ENCODE measurements around the gene BCAR3. TPM values are rescaled to one million over a fixed set of nuclear protein-coding genes. Genes with fewer than 3 reads are reported as not detected.

BCAR3 gene
- total and polyA plus RNA-seq, 2 experiments from 2014 or later, result 22.6 to 23.7 TPM

GRCh38 chr1:93537924-93538323, 143.7 kb downstream of the BCAR3 start:
- no peak for TF ChIP-seq CTCF (IDR thresholded peaks at IDR 0.05; ENCODE audit: poor library complexity)
- no peak for TF ChIP-seq EZH2phosphoT487 (IDR thresholded peaks at IDR 0.05; ENCODE audit: low read depth, severe bottlenecking, unreplicated experiment)
- no peak for TF ChIP-seq EZH2 (IDR thresholded peaks at IDR 0.05; ENCODE audit: borderline replicate concordance)
- Histone ChIP-seq H3K4me2 (no peak overlapping the region), H3K79me2 (peaks cover 2% of the 10 kb centered on the region), H3K27me3 (no peaks in the 10 kb centered on the region), H3K27ac (no peak overlapping the region), H4K20me1 (ENCODE audit: insufficient read depth, poor library complexity, severe bottlenecking) (no peaks in the 10 kb centered on the region), H3K9me3 (ENCODE audit: low read depth) (no peaks in the 10 kb centered on the region), H3K4me1 (ENCODE audit: insufficient read depth) (no peaks in the 10 kb centered on the region), H3K36me3 (replicated peaks; ENCODE audit: insufficient read depth, low read depth) (no peaks in the 10 kb centered on the region), H3K9me2 (replicated peaks; ENCODE audit: insufficient read depth) (no peaks in the 10 kb centered on the region), H2AFZ (no peak overlapping the region), H3K4me3 (no peak overlapping the region)
- 89% methylated on average over 2 of the region's 2 CpGs for WGBS (ENCODE audit: low lambda C conversion rate, missing lambda C conversion rate)
- no peak for DNase-seq (ENCODE audit: low spot score)

- no peaks in the 10 kb centered on the region for H3K9me3 ChIP-seq (ENCODE audit: low read depth)
- no peaks in the 10 kb centered on the region for H3K27me3 ChIP-seq
- H3K79me2 ChIP-seq, result peaks cover 3% of the 10 kb centered on the region
- no peak for DNase-seq (ENCODE audit: low spot score)
- no peak overlapping the region for H3K4me2 ChIP-seq
- no peak overlapping the region for H3K27ac ChIP-seq
- H3K9me2 ChIP-seq (replicated peaks; ENCODE audit: insufficient read depth), result no peaks in the 10 kb centered on the region
- no peak overlapping the region for H3K4me3 ChIP-seq
- no peaks in the 10 kb centered on the region for H4K20me1 ChIP-seq (ENCODE audit: insufficient read depth, poor library complexity, severe bottlenecking)
- no peak overlapping the region for H2AFZ ChIP-seq
- no peaks in the 10 kb centered on the region for H3K36me3 ChIP-seq (replicated peaks; ENCODE audit: insufficient read depth, low read depth)
- TF ChIP-seq EZH2 (IDR thresholded peaks at IDR 0.05; ENCODE audit: borderline replicate concordance), result no peak
- TF ChIP-seq EZH2phosphoT487 (IDR thresholded peaks at IDR 0.05; ENCODE audit: low read depth, severe bottlenecking, unreplicated experiment), result no peak
- TF ChIP-seq CTCF (IDR thresholded peaks at IDR 0.05; ENCODE audit: poor library complexity), result no peak
- no peaks in the 10 kb centered on the region for H3K4me1 ChIP-seq (ENCODE audit: insufficient read depth)
Observed at GRCh38 chr1:93537396-93537795, 144.2 kb downstream of the BCAR3 start.

- no peaks in the 10 kb centered on the region for H3K9me3 ChIP-seq (ENCODE audit: low read depth)
- TF ChIP-seq EZH2phosphoT487 (IDR thresholded peaks at IDR 0.05; ENCODE audit: low read depth, severe bottlenecking, unreplicated experiment), result no peak
- TF ChIP-seq CTCF (IDR thresholded peaks at IDR 0.05; ENCODE audit: poor library complexity), result no peak
- TF ChIP-seq EZH2 (IDR thresholded peaks at IDR 0.05; ENCODE audit: borderline replicate concordance), result no peak
- H3K36me3 ChIP-seq (replicated peaks; ENCODE audit: insufficient read depth, low read depth), result no peaks in the 10 kb centered on the region
- no peak overlapping the region for H3K27ac ChIP-seq
- no peak overlapping the region for H3K4me2 ChIP-seq
- H3K79me2 ChIP-seq, result peaks cover 3% of the 10 kb centered on the region
- no peaks in the 10 kb centered on the region for H4K20me1 ChIP-seq (ENCODE audit: insufficient read depth, poor library complexity, severe bottlenecking)
- no peak overlapping the region for H2AFZ ChIP-seq
- H3K4me3 ChIP-seq, result no peak overlapping the region
- no peaks in the 10 kb centered on the region for H3K4me1 ChIP-seq (ENCODE audit: insufficient read depth)
- no peaks in the 10 kb centered on the region for H3K9me2 ChIP-seq (replicated peaks; ENCODE audit: insufficient read depth)
- H3K27me3 ChIP-seq, result no peaks in the 10 kb centered on the region
- DNase-seq (ENCODE audit: low spot score), result no peak
Observed at GRCh38 chr1:93533677-93534076, 148.0 kb downstream of the BCAR3 start.

DNA sequence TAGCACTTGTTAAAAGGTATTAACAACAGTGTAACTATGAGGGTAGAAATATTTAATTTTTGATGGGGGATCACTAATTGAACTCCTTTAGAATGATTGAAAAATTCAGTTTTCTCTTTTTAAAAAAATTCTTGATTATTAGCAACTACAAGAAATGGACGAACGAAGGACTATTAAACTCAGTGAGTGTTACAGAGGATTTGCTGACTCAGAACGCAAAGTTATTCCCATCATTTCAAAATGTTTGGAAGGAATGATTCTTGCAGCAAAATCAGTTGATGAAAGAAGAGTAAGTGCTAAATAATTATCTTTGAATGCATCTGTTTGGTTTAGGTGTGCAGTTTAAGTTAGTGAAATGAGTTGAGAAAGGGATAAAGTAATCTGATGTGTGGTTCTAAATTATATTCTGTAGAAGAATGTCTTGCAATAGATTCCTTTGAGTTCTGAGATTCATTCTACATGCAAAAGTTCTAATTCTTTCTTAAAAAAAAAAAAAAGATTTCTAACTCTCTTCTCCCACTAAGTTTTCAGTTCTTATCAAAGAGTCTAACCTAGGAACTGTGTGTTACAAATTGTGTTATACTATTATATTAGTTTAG, 148.8 kb downstream of the BCAR3 start:
- WGBS (ENCODE audit: low lambda C conversion rate, missing lambda C conversion rate), result 99% methylated on average over 3 of the region's 3 CpGs
- Histone ChIP-seq H3K4me2 (no peak overlapping the region), H3K4me1 (ENCODE audit: insufficient read depth) (no peaks in the 10 kb centered on the region), H3K27ac (no peak overlapping the region), H3K36me3 (replicated peaks; ENCODE audit: insufficient read depth, low read depth) (no peaks in the 10 kb centered on the region), H3K9me2 (replicated peaks; ENCODE audit: insufficient read depth) (no peaks in the 10 kb centered on the region), H3K4me3 (no peak overlapping the region), H3K9me3 (ENCODE audit: low read depth) (no peaks in the 10 kb centered on the region), H3K79me2 (peaks cover 3% of the 10 kb centered on the region), H4K20me1 (ENCODE audit: insufficient read depth, poor library complexity, severe bottlenecking) (no peaks in the 10 kb centered on the region), H3K27me3 (no peaks in the 10 kb centered on the region), H2AFZ (no peak overlapping the region)
- TF ChIP-seq CTCF (IDR thresholded peaks at IDR 0.05; ENCODE audit: poor library complexity) (no peak), EZH2 (IDR thresholded peaks at IDR 0.05; ENCODE audit: borderline replicate concordance) (no peak), EZH2phosphoT487 (IDR thresholded peaks at IDR 0.05; ENCODE audit: low read depth, severe bottlenecking, unreplicated experiment) (no peak)
- DNase-seq (ENCODE audit: low spot score), result no peak
